KOPT-K1 (cell line): ENCODE results near the gene AKR1B1.

Experiments
- H3K27ac ChIP-seq: fragments of 200-600 bp; sonication (generic); 2 replicates; pipeline ENCODE4 v1.5.1; 2016; ENCODE audit warnings: antibody characterized with exemption, mild to moderate bottlenecking, low read depth, low read length; ENCODE audit not compliant: poor library complexity, severe bottlenecking
- H3K36me3 ChIP-seq: fragments of 200-600 bp; sonication (generic); 2 replicates; pipeline ENCODE4 v1.5.1; 2017; ENCODE audit warnings: antibody characterized with exemption, mild to moderate bottlenecking, low read length, moderate library complexity; ENCODE audit not compliant: insufficient read depth
- H3K9me3 ChIP-seq: fragments of 200-600 bp; sonication (generic); 2 replicates; pipeline ENCODE4 v1.5.1; 2017; ENCODE audit warnings: antibody characterized with exemption, low read length, mild to moderate bottlenecking; ENCODE audit not compliant: insufficient read depth, poor library complexity, severe bottlenecking

The AKR1B1 gene

GRCh38 chr7:134478707-134479106 lies 19.8 kb upstream of the AKR1B1 start:
- H3K27ac ChIP-seq, result no peak overlapping the region
- no peaks in the 10 kb centered on the region for H3K36me3 ChIP-seq

GRCh38 chr7:134477954-134478353 lies 19.1 kb upstream of the AKR1B1 start:
- Histone ChIP-seq H3K27ac (no peak overlapping the region), H3K36me3 (no peaks in the 10 kb centered on the region), H3K9me3 (peaks cover 5% of the 10 kb centered on the region)

More at GRCh38 chr7:134478707-134479106, 19.8 kb upstream of the AKR1B1 start:
- H3K9me3 ChIP-seq, result peaks cover 5% of the 10 kb centered on the region

GRCh38 chr7:134476044-134476443 lies 17.1 kb upstream of the AKR1B1 start:
- Histone ChIP-seq H3K9me3 (peaks cover 5% of the 10 kb centered on the region), H3K36me3 (no peaks in the 10 kb centered on the region), H3K27ac (no peak overlapping the region)

- peaks cover 5% of the 10 kb centered on the region for H3K9me3 ChIP-seq
- H3K36me3 ChIP-seq, result no peaks in the 10 kb centered on the region
- H3K27ac ChIP-seq, result no peak overlapping the region
These were observed 15.9 kb upstream of the AKR1B1 start for GRCh38 chr7:134474828-134475227.

- peaks cover 5% of the 10 kb centered on the region for H3K9me3 ChIP-seq
- H3K27ac ChIP-seq, result no peak overlapping the region
- no peaks in the 10 kb centered on the region for H3K36me3 ChIP-seq
These were observed 15.0 kb upstream of the AKR1B1 start for GRCh38 chr7:134473861-134474291.

- Histone ChIP-seq H3K36me3 (no peaks in the 10 kb centered on the region), H3K27ac (no peak overlapping the region)
These were observed 13.8 kb upstream of the AKR1B1 start for GRCh38 chr7:134472572-134473244.

GRCh38 chr7:134470864-134471263 lies 12.0 kb upstream of the AKR1B1 start:
- Histone ChIP-seq H3K36me3 (no peaks in the 10 kb centered on the region), H3K27ac (no peak overlapping the region), H3K9me3 (peaks cover 5% of the 10 kb centered on the region)

More at GRCh38 chr7:134472572-134473244, 13.8 kb upstream of the AKR1B1 start:
- peaks cover 5% of the 10 kb centered on the region for H3K9me3 ChIP-seq

GRCh38 chr7:134469622-134470021 lies 10.7 kb upstream of the AKR1B1 start:
- H3K36me3 ChIP-seq, result no peaks in the 10 kb centered on the region
- no peak overlapping the region for H3K27ac ChIP-seq
- peaks cover 11% of the 10 kb centered on the region for H3K9me3 ChIP-seq

GRCh38 chr7:134468475-134468874 lies 9.6 kb upstream of the AKR1B1 start:
- Histone ChIP-seq H3K36me3 (no peaks in the 10 kb centered on the region), H3K27ac (no peak overlapping the region), H3K9me3 (peaks cover 23% of the 10 kb centered on the region)

- Histone ChIP-seq H3K27ac (no peak overlapping the region), H3K36me3 (no peaks in the 10 kb centered on the region), H3K9me3 (peaks cover 23% of the 10 kb centered on the region)
These were observed 9.2 kb upstream of the AKR1B1 start for GRCh38 chr7:134468054-134468453.

- H3K36me3 ChIP-seq, result no peaks in the 10 kb centered on the region
- no peak overlapping the region for H3K27ac ChIP-seq
These were observed 6.6 kb upstream of the AKR1B1 start for GRCh38 chr7:134465491-134465890.

GRCh38 chr7:134464496-134464895 lies 5.6 kb upstream of the AKR1B1 start:
- Histone ChIP-seq H3K36me3 (no peaks in the 10 kb centered on the region), H3K9me3 (peaks cover 23% of the 10 kb centered on the region), H3K27ac (no peak overlapping the region)

More at GRCh38 chr7:134465491-134465890, 6.6 kb upstream of the AKR1B1 start:
- H3K9me3 ChIP-seq, result peaks cover 23% of the 10 kb centered on the region

GRCh38 chr7:134463751-134464150 lies 4.9 kb upstream of the AKR1B1 start:
- no peak overlapping the region for H3K27ac ChIP-seq
- H3K36me3 ChIP-seq, result no peaks in the 10 kb centered on the region
- peaks cover 23% of the 10 kb centered on the region for H3K9me3 ChIP-seq

GRCh38 chr7:134462337-134462925 lies 3.5 kb upstream of the AKR1B1 start:
- H3K27ac ChIP-seq, result no peak overlapping the region
- H3K36me3 ChIP-seq, result no peaks in the 10 kb centered on the region
- peaks cover 23% of the 10 kb centered on the region for H3K9me3 ChIP-seq

- peaks cover 23% of the 10 kb centered on the region for H3K9me3 ChIP-seq
- H3K27ac ChIP-seq, result no peak overlapping the region
- H3K36me3 ChIP-seq, result peaks cover under 1% of the 10 kb centered on the region; the same call in 1 of the 2 replicates
These were observed 3.0 kb upstream of the AKR1B1 start for GRCh38 chr7:134461916-134462315.

- Histone ChIP-seq H3K27ac (no peak overlapping the region), H3K36me3 (peaks cover 10% of the 10 kb centered on the region; the same call in 1 of the 2 replicates), H3K9me3 (peaks cover 16% of the 10 kb centered on the region)
These were observed 1.1 kb upstream of the AKR1B1 start for GRCh38 chr7:134459981-134460380.
